Ovary (tissue), 3 donors: Measurements from ENCODE around the gene GPS2.
"Not testable (repeated sequence)": the region's sequence is repeated elsewhere in the genome, so short reads cannot be mapped to it uniquely, and the experiment has no call there.

ENCODE experiments used
- EP300 ChIP-seq: sonication (generic); formaldehyde crosslinking; IDR thresholded peaks from one replicate; pipeline ENCODE4 v1.6.1; 2017; ENCODE audit warnings: antibody characterized with exemption
- POLR2A ChIP-seq: fragments of 450-650 bp; IDR thresholded peaks from one replicate; pipeline ENCODE4 v1.6.1; 2017; ENCODE audit warnings: antibody characterized with exemption, mild to moderate bottlenecking, moderate library complexity
- TF ChIP-seq, protein P1 (sequence below), 3 donors: fragments of 450-650 bp in 2 of 3; fragments of 200-600 bp in 1 of 3; IDR thresholded peaks; one replicate each; pipeline versions ENCODE4 v1.5.1 to v1.8.0; 2016 to 2022; ENCODE audit warnings: antibody characterized with exemption in 3 of 3, mild to moderate bottlenecking in 1 of 3
- donor health status: DM: no; HTN: no; CAD: no.

DNA sequence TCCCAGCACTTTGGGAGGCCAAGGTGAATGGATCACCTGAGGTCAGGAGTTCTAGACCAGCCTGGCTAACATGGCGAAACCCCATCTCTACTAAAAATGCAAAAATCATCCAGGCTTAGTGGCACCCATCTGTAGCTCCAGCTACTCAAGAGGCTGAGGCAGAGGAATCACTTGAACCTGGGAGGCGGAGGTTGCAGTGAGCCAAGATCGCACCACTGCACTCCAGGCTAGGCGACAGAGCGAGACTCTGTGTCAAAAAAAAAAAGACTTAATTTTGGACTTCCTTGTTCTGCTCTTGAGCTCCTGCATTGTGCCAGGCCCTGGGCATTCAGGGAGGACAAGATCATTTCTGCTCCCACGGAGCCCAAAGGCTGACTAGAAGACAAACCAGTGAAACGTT, 22.4 kb upstream of the GPS2 start:
- TF ChIP-seq, protein P1, sequence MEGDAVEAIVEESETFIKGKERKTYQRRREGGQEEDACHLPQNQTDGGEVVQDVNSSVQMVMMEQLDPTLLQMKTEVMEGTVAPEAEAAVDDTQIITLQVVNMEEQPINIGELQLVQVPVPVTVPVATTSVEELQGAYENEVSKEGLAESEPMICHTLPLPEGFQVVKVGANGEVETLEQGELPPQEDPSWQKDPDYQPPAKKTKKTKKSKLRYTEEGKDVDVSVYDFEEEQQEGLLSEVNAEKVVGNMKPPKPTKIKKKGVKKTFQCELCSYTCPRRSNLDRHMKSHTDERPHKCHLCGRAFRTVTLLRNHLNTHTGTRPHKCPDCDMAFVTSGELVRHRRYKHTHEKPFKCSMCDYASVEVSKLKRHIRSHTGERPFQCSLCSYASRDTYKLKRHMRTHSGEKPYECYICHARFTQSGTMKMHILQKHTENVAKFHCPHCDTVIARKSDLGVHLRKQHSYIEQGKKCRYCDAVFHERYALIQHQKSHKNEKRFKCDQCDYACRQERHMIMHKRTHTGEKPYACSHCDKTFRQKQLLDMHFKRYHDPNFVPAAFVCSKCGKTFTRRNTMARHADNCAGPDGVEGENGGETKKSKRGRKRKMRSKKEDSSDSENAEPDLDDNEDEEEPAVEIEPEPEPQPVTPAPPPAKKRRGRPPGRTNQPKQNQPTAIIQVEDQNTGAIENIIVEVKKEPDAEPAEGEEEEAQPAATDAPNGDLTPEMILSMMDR (IDR thresholded peaks at IDR 0.05), result not testable (repeated sequence)
- TF ChIP-seq POLR2A, EP300: not testable (repeated sequence)
